ENCODE measurements around the gene PACSIN2. TPM values are rescaled to one million over a fixed set of nuclear protein-coding genes. Genes with fewer than 3 reads are reported as not detected.
A peak's percentile ranks its signal among the peaks of the same experiment; 100 is the strongest.

The PACSIN2 gene
- total and polyA plus RNA-seq, 2 of the 13 experiments (the other 11 are each of a cell fraction or from before 2014, with no cell fraction given) = 54.1 to 68.8 TPM

- TF ChIP-seq ZBTB2 (CRISPR knock-in tag; IDR thresholded peaks at IDR 0.05; ENCODE audit: low read depth) = no peak
- TF ChIP-seq GPN1 (CRISPR knock-in tag; IDR thresholded peaks at IDR 0.05; ENCODE audit: borderline replicate concordance) = no peak
- TF ChIP-seq SIX1 (CRISPR knock-in tag; IDR thresholded peaks at IDR 0.05; ENCODE audit: borderline replicate concordance) = no peak
- TF ChIP-seq ZBTB33 (CRISPR knock-in tag; IDR thresholded peaks at IDR 0.05) = peak; percentile 33; the same call in 1 of the 2 replicates
- peak; percentile 32; the same call in 1 of the 2 replicates for TF ChIP-seq ZBTB21 (CRISPR knock-in tag; IDR thresholded peaks at IDR 0.05)
- 0 out of 2 replicates have a peak, but pooled peaks have one; percentile 4 for TF ChIP-seq RAD21 (CRISPR knock-in tag; IDR thresholded peaks at IDR 0.05)
- TF ChIP-seq GLI4 (CRISPR knock-in tag; IDR thresholded peaks at IDR 0.05; ENCODE audit: borderline replicate concordance) = no peak
- no peak for TF ChIP-seq ZNF83 (CRISPR knock-in tag; IDR thresholded peaks at IDR 0.05; ENCODE audit: borderline replicate concordance)
- no peak for TF ChIP-seq ZNF484 (CRISPR knock-in tag; IDR thresholded peaks at IDR 0.05; ENCODE audit: borderline replicate concordance, low read depth)
- no peak for TF ChIP-seq ZNF431 (CRISPR knock-in tag; IDR thresholded peaks at IDR 0.05; ENCODE audit: borderline replicate concordance, low read depth)
- TF ChIP-seq ZNF276 (CRISPR knock-in tag; IDR thresholded peaks at IDR 0.05; ENCODE audit: low read depth) = 0 out of 2 replicates have a peak, but pooled peaks have one; percentile 34
- TF ChIP-seq NCOR1 (IDR thresholded peaks at IDR 0.05; ENCODE audit: borderline replicate concordance, low read length) = peak; percentile 80
- no peak for TF ChIP-seq ZNF772 (CRISPR knock-in tag; IDR thresholded peaks at IDR 0.05)
- no peak for TF ChIP-seq ZNF18 (CRISPR knock-in tag; IDR thresholded peaks at IDR 0.05; ENCODE audit: insufficient replicate concordance)
- TF ChIP-seq HNF1A (IDR thresholded peaks at IDR 0.05; ENCODE audit: low read depth) = 0 out of 2 replicates have a peak, but pooled peaks have one; percentile 11
- peak; percentile 86; the same call in 1 of the 2 replicates for TF ChIP-seq HNF1A (CRISPR knock-in tag; IDR thresholded peaks at IDR 0.05; ENCODE audit: borderline replicate concordance)
- no peak for TF ChIP-seq ZNF660 (CRISPR knock-in tag; IDR thresholded peaks at IDR 0.05; ENCODE audit: borderline replicate concordance, low read depth)
Observed at GRCh38 chr22:42994917-42995562, 19.9 kb downstream of the PACSIN2 start (continued).
